ENCODE results near the gene AIPL1.
"Not testable (repeated sequence)": the region's sequence is repeated elsewhere in the genome, so short reads cannot be mapped to it uniquely, and the experiment has no call there.

The AIPL1 gene

DNA sequence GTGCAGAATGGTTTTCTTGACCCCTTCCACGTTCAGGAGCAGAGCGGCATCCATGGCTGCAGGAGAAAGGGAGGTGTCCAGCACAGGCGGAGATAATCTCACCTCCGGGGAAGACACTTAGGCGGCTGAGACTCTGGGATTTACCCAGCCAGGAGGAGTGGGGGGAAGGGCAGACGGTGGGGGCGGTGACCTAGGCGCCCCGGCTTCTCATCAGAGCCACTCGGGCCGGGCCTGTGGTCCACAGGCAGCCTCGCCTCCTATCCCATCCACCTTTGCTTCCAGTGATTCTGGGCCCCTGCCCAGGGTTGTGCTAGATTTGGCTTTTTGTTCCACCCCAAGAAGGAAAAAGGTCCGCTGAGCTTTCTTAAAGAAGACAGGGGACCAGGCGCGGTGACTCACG is at the start of gene AIPL1:
Gene AIPL1 (minus strand): TSS at position 71 of the 400 bp plus-strand sequence. CDS start 17 bp downstream, at position 54.
- H3K9me3 ChIP-seq (ENCODE audit: control insufficient read depth, low read length), result peaks cover 3% of the 10 kb centered on the region
- H3K4me1 ChIP-seq (ENCODE audit: control insufficient read depth, insufficient read depth, low read length), result no peaks in the 10 kb centered on the region
- peaks cover 20% of the 10 kb centered on the region for H3K27me3 ChIP-seq (replicated peaks; ENCODE audit: control insufficient read depth, insufficient read depth, low read length)
- H3K4me3 ChIP-seq (ENCODE audit: low read length), result no peak within 1 kb of the TSS
- no peaks in the 10 kb centered on the region for H3K36me3 ChIP-seq (ENCODE audit: control insufficient read depth, insufficient read depth, low read length, severe bottlenecking)
- H3K9ac ChIP-seq (ENCODE audit: low read length), result no peak within 1 kb of the TSS
- no peak for DNase-seq (ENCODE audit: low read depth)

- H3K27me3 ChIP-seq (replicated peaks; ENCODE audit: control insufficient read depth, insufficient read depth, low read length), result peaks cover 34% of the 10 kb centered on the region
- H3K9me3 ChIP-seq (ENCODE audit: control insufficient read depth, low read length), result no peaks in the 10 kb centered on the region
- H3K36me3 ChIP-seq (ENCODE audit: control insufficient read depth, insufficient read depth, low read length, severe bottlenecking), result no peaks in the 10 kb centered on the region
These were observed 48.6 kb upstream of the AIPL1 start for GRCh38 chr17:6483507-6483906.

DNA sequence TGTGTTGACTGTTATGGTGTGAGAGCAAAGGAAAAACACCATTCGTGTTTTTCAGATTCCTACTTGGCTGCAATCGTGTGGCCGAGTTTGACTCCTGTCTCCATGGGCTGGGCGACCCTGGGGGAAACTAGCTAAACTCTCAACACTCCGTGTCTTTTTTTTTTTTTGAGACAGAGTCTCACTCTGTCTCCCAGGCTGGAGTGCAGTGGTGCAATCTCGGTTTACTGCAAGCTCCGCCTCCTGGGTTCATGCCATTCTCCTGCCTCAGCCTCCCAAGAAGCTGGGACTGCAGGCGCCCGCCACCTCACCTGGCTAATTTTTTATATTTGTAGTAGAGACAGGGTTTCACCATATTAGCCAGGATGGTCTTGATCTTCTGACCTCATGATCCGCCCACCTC is 47.9 kb upstream of the AIPL1 start:
- H3K36me3 ChIP-seq (ENCODE audit: control insufficient read depth, insufficient read depth, low read length, severe bottlenecking); H3K9me3 ChIP-seq (ENCODE audit: control insufficient read depth, low read length); H3K4me3 ChIP-seq (ENCODE audit: low read length); DNase-seq (ENCODE audit: low read depth); H3K9ac ChIP-seq (ENCODE audit: low read length): not testable (repeated sequence)
- Histone ChIP-seq H3K4me1 (ENCODE audit: control insufficient read depth, insufficient read depth, low read length) (peaks cover 10% of the 10 kb centered on the region), H3K27me3 (replicated peaks; ENCODE audit: control insufficient read depth, insufficient read depth, low read length) (peaks cover 34% of the 10 kb centered on the region)

More at GRCh38 chr17:6483507-6483906, 48.6 kb upstream of the AIPL1 start:
- H3K9ac ChIP-seq (ENCODE audit: low read length), result no peak overlapping the region
- H3K4me3 ChIP-seq (ENCODE audit: low read length), result no peak overlapping the region
- H3K4me1 ChIP-seq (ENCODE audit: control insufficient read depth, insufficient read depth, low read length), result peaks cover 16% of the 10 kb centered on the region
- DNase-seq (ENCODE audit: low read depth), result no peak

- Histone ChIP-seq H3K4me3 (ENCODE audit: low read length) (no peak overlapping the region), H3K9ac (ENCODE audit: low read length) (no peak overlapping the region), H3K4me1 (ENCODE audit: control insufficient read depth, insufficient read depth, low read length) (peaks cover 3% of the 10 kb centered on the region), H3K27me3 (replicated peaks; ENCODE audit: control insufficient read depth, insufficient read depth, low read length) (peaks cover 34% of the 10 kb centered on the region), H3K36me3 (ENCODE audit: control insufficient read depth, insufficient read depth, low read length, severe bottlenecking) (no peaks in the 10 kb centered on the region), H3K9me3 (ENCODE audit: control insufficient read depth, low read length) (no peaks in the 10 kb centered on the region)
- no peak for DNase-seq (ENCODE audit: low read depth)
These were observed 47.2 kb upstream of the AIPL1 start for GRCh38 chr17:6482105-6482455.

GRCh38 chr17:6480303-6480675 is 45.4 kb upstream of the AIPL1 start:
- Histone ChIP-seq H3K36me3 (ENCODE audit: control insufficient read depth, insufficient read depth, low read length, severe bottlenecking) (no peaks in the 10 kb centered on the region), H3K4me1 (ENCODE audit: control insufficient read depth, insufficient read depth, low read length) (no peaks in the 10 kb centered on the region), H3K4me3 (ENCODE audit: low read length) (no peak overlapping the region), H3K9ac (ENCODE audit: low read length) (no peak overlapping the region), H3K9me3 (ENCODE audit: control insufficient read depth, low read length) (no peaks in the 10 kb centered on the region), H3K27me3 (replicated peaks; ENCODE audit: control insufficient read depth, insufficient read depth, low read length) (peaks cover 34% of the 10 kb centered on the region)
- no peak for DNase-seq (ENCODE audit: low read depth)

- no peaks in the 10 kb centered on the region for H3K4me1 ChIP-seq (ENCODE audit: control insufficient read depth, insufficient read depth, low read length)
- no peak overlapping the region for H3K4me3 ChIP-seq (ENCODE audit: low read length)
- no peak for DNase-seq (ENCODE audit: low read depth)
- no peaks in the 10 kb centered on the region for H3K36me3 ChIP-seq (ENCODE audit: control insufficient read depth, insufficient read depth, low read length, severe bottlenecking)
- H3K9me3 ChIP-seq (ENCODE audit: control insufficient read depth, low read length), result no peaks in the 10 kb centered on the region
- H3K9ac ChIP-seq (ENCODE audit: low read length), result no peak overlapping the region
- peaks cover 34% of the 10 kb centered on the region for H3K27me3 ChIP-seq (replicated peaks; ENCODE audit: control insufficient read depth, insufficient read depth, low read length)
These were observed 44.8 kb upstream of the AIPL1 start for GRCh38 chr17:6479622-6480302.

DNA sequence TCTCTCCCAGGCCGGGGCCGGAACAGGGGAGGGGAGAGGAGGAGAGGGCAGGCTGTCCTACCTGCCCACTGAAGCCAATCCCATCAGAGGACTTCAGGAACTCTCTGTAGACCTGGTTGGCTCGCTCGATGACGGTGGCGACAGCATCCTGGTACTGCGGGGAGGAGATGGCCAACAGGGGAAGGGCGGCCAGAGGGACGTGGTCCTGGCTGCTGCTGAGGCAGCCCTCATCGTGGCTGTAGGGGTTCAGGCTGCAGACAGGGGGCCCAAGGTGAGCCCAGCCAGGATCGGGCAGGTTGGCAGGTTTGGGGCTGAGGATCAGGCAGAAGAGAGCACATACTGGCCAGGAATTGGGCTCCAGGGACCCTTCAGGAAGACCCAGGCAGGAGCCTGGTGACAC is 43.6 kb upstream of the AIPL1 start:
- H3K9ac ChIP-seq (ENCODE audit: low read length), result no peak overlapping the region
- peaks cover 30% of the 10 kb centered on the region for H3K27me3 ChIP-seq (replicated peaks; ENCODE audit: control insufficient read depth, insufficient read depth, low read length)
- H3K36me3 ChIP-seq (ENCODE audit: control insufficient read depth, insufficient read depth, low read length, severe bottlenecking), result no peaks in the 10 kb centered on the region
- no peak overlapping the region for H3K4me3 ChIP-seq (ENCODE audit: low read length)
- H3K9me3 ChIP-seq (ENCODE audit: control insufficient read depth, low read length), result no peaks in the 10 kb centered on the region
- DNase-seq (ENCODE audit: low read depth), result no peak
- H3K4me1 ChIP-seq (ENCODE audit: control insufficient read depth, insufficient read depth, low read length), result no peaks in the 10 kb centered on the region

- no peak overlapping the region for H3K4me3 ChIP-seq (ENCODE audit: low read length)
- H3K9ac ChIP-seq (ENCODE audit: low read length), result no peak overlapping the region
- H3K36me3 ChIP-seq (ENCODE audit: control insufficient read depth, insufficient read depth, low read length, severe bottlenecking), result no peaks in the 10 kb centered on the region
- H3K27me3 ChIP-seq (replicated peaks; ENCODE audit: control insufficient read depth, insufficient read depth, low read length), result peaks cover 30% of the 10 kb centered on the region
- no peaks in the 10 kb centered on the region for H3K4me1 ChIP-seq (ENCODE audit: control insufficient read depth, insufficient read depth, low read length)
- no peak for DNase-seq (ENCODE audit: low read depth)
- H3K9me3 ChIP-seq (ENCODE audit: control insufficient read depth, low read length), result no peaks in the 10 kb centered on the region
These were observed 43.0 kb upstream of the AIPL1 start for GRCh38 chr17:6477831-6478383.

DNA sequence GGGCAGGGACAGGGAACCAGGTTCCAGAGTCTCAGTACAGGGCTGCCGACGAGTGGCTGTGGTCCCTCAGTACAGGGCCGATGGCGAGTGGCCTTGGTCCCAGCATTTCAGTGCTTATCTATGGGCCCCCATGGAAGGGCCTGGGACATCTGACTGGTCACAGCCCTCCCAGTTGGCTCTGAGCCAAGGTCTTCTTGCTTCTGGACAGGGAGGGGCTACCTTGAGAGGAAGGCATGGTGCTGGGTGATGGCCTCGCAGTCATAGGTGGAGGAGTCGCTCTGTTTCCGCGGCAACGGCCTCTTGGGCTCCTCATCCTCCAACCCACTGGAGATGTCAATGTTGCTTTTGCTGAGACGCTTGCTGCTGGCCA is 41.9 kb upstream of the AIPL1 start:
- no peak for DNase-seq (ENCODE audit: low read depth)
- Histone ChIP-seq H3K27me3 (replicated peaks; ENCODE audit: control insufficient read depth, insufficient read depth, low read length) (peaks cover 22% of the 10 kb centered on the region), H3K4me1 (ENCODE audit: control insufficient read depth, insufficient read depth, low read length) (peaks cover 3% of the 10 kb centered on the region), H3K4me3 (ENCODE audit: low read length) (no peak overlapping the region), H3K9me3 (ENCODE audit: control insufficient read depth, low read length) (no peaks in the 10 kb centered on the region), H3K9ac (ENCODE audit: low read length) (no peak overlapping the region), H3K36me3 (ENCODE audit: control insufficient read depth, insufficient read depth, low read length, severe bottlenecking) (no peaks in the 10 kb centered on the region)

- no peak for DNase-seq (ENCODE audit: low read depth)
- Histone ChIP-seq H3K9ac (ENCODE audit: low read length) (no peak overlapping the region), H3K4me3 (ENCODE audit: low read length) (no peak overlapping the region), H3K27me3 (replicated peaks; ENCODE audit: control insufficient read depth, insufficient read depth, low read length) (peaks cover 19% of the 10 kb centered on the region), H3K9me3 (ENCODE audit: control insufficient read depth, low read length) (no peaks in the 10 kb centered on the region), H3K36me3 (ENCODE audit: control insufficient read depth, insufficient read depth, low read length, severe bottlenecking) (no peaks in the 10 kb centered on the region), H3K4me1 (ENCODE audit: control insufficient read depth, insufficient read depth, low read length) (peaks cover 9% of the 10 kb centered on the region)
These were observed 41.3 kb upstream of the AIPL1 start for GRCh38 chr17:6476076-6476809.

- Histone ChIP-seq H3K4me3 (ENCODE audit: low read length) (no peak overlapping the region), H3K36me3 (ENCODE audit: control insufficient read depth, insufficient read depth, low read length, severe bottlenecking) (no peaks in the 10 kb centered on the region), H3K4me1 (ENCODE audit: control insufficient read depth, insufficient read depth, low read length) (peaks cover 10% of the 10 kb centered on the region), H3K9ac (ENCODE audit: low read length) (no peak overlapping the region), H3K27me3 (replicated peaks; ENCODE audit: control insufficient read depth, insufficient read depth, low read length) (peaks cover 12% of the 10 kb centered on the region), H3K9me3 (ENCODE audit: control insufficient read depth, low read length) (no peaks in the 10 kb centered on the region)
- DNase-seq (ENCODE audit: low read depth), result no peak
These were observed 40.5 kb upstream of the AIPL1 start for GRCh38 chr17:6475411-6475810.
